HepG2 (cell line): Measurements from ENCODE around the gene ADAM15. TPM values are rescaled to one million over a fixed set of nuclear protein-coding genes. Genes with fewer than 3 reads are reported as not detected.

ENCODE experiments used
- GATAD1 ChIP-seq: IDR thresholded peaks from 2 replicates; pipeline ENCODE4 v1.6.1; 2016; ENCODE audit warnings: missing genetic modification reagents, missing compliant biosample characterization
- HNF1B ChIP-seq: sonication (generic); formaldehyde crosslinking; IDR thresholded peaks from 2 replicates; pipeline ENCODE4 v1.5.1; 2020; ENCODE audit warnings: mild to moderate bottlenecking, moderate library complexity, missing genetic modification reagents
- HNRNPL ChIP-seq: fragments of 200-400 bp; formaldehyde crosslinking; IDR thresholded peaks from 2 replicates; pipeline ENCODE4 v1.6.1; 2017; ENCODE audit warnings: mild to moderate bottlenecking, low read depth, low read length
- ZNF609 ChIP-seq: sonication (generic); formaldehyde crosslinking; IDR thresholded peaks from 2 replicates; pipeline ENCODE4 v1.4.0; 2020; ENCODE audit warnings: mild to moderate bottlenecking, missing genetic modification reagents, borderline replicate concordance
- polyA plus RNA-seq, 8 experiments: library from polyadenylated mRNA; depleted of rRNA in 3 of 8; stranded (reverse) in 7 of 8; unstranded in 1 of 8; fragments of >200 nt; fragmentation: Illumina TruSeq in 4 of 8; extraction: Trizol in 4 of 8; gene quantifications; 2 replicates each; pipeline versions ENCODE4 v1.2.1 to v1.2.3, GENCODE V29; 2011 to 2016; ENCODE audit warnings: low read depth in 4 of 8, missing spikeins in 1 of 8, mixed read lengths in 1 of 8; ENCODE audit not compliant: insufficient read depth in 1 of 8
- total RNA-seq, 5 experiments: library from RNA; depleted of rRNA; stranded (reverse); fragments of >200 nt; fragmentation: Illumina TruSeq; extraction: Trizol; gene quantifications; 2 replicates each; pipeline ENCODE4 v1.2.3, GENCODE V29; 2016; ENCODE audit warnings: low read depth in 1 of 5

Gene ADAM15
- total and polyA plus RNA-seq, 2 of the 13 experiments (the other 11 are each of a cell fraction or from before 2014, with no cell fraction given) = 17.9 to 25.6 TPM

DNA sequence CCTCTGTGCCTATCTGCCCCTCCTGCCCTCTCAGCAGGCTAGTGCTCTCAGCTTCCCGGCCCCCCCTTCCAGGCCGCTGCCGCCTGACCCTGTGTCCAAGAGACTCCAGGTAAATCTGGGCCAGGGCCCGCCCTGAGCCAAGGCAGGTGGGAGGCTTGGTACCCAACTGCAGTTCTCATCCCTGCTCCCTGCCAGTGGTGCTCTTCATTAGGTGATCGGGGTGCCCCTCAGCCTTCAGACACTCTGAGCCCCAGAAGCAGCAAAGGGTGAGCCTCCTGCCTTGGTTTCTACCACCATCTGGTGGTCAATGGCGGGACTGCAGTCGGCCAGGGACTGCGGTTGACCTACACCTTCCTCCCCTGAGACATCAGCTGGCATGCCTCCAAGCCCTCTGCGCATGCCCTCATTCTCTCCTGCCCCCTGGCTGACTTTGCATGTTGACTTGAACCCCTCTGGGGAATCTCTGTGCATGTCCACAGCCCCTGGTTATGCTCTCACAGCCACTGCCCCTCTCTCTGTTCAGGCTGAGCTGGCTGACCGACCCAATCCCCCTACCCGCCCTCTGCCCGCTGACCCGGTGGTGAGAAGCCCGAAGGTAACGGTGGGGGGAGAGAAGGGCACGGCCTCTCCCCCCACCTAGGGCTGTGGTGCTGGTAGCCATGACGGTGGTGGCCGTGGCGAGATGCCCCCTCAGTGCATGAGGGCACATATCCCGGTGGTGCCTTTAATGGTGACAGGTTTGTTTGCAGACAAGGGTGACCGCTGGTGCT, 10.4 kb downstream of the ADAM15 start (continued):
- 0 out of 2 replicates have a peak, but pooled peaks have one; percentile 33 for TF ChIP-seq ZNF609 (CRISPR knock-in tag)
- TF ChIP-seq HNF1B (CRISPR knock-in tag) = peak; percentile 39; the same call in 1 of the 2 replicates
- TF ChIP-seq HNRNPL = 0 out of 2 replicates have a peak, but pooled peaks have one; percentile 45
- peak; percentile 25; the same call in 1 of the 2 replicates for TF ChIP-seq GATAD1 (CRISPR knock-in tag)
